ENCODE results near the gene FAM107B. TPM values are rescaled to one million over a fixed set of nuclear protein-coding genes. Genes with fewer than 3 reads are reported as not detected.

Gene FAM107B
- total and polyA plus RNA-seq, 2 donors (not counting 3 experiments of a cell fraction or from before 2014, with no cell fraction given): 39.2 to 176 TPM

DNA sequence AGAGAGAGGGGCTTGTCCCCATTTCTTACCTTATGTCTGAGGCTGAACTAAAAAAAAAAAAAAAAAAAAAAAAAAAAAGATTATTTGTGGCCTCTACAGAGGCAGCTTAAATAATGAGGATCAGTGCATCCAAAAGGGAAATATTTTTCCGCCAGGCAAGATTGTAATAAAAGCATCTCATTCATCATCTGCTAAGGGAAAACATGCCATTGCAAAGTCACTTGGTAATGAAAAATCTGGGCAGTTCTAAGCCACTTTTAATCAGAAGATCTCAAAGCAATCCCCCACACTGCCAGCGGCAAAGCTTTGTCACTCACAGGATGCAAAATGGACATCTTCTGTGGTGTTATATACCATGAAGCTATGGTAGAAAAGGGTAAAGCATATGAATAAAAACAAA, 3.8 kb downstream of the FAM107B start:
- DNase-seq (ENCODE audit: low read depth, low spot score) (no peak), FAIRE-seq (no peak)
- Histone ChIP-seq H3K9me3 (replicated peaks; ENCODE audit: control insufficient read depth, insufficient read depth, low read length) (no peaks in the 10 kb centered on the region), H4K20me1 (replicated peaks; ENCODE audit: control insufficient read depth, extremely low read depth, insufficient read depth, low read length) (no peaks in the 10 kb centered on the region), H3K9ac (replicated peaks; ENCODE audit: extremely low read depth, insufficient read depth, low read length) (no peak overlapping the region), H3K79me2 (ENCODE audit: control insufficient read depth, insufficient read depth, low read length) (no peaks in the 10 kb centered on the region), H3K4me1 (ENCODE audit: control insufficient read depth, extremely low read depth, insufficient read depth, low read length) (no peaks in the 10 kb centered on the region), H3K27me3 (ENCODE audit: control insufficient read depth in 2 of 2, insufficient read depth in 2 of 2, low read length in 2 of 2) (no peaks in the 10 kb centered on the region), H3K4me2 (ENCODE audit: insufficient read depth, low read length) (no peak overlapping the region), H3K4me3 (replicated peaks in 1 of 3; ENCODE audit: insufficient read depth in 1 of 3, low read depth in 1 of 3, low read length in 3 of 3) (no peak overlapping the region), H3K36me3 (ENCODE audit: control insufficient read depth in 2 of 2, extremely low read depth in 1 of 2, insufficient read depth in 2 of 2, low read length in 2 of 2) (no peaks in the 10 kb centered on the region), H3K27ac (ENCODE audit: insufficient read depth, low read depth, low read length) (no peak overlapping the region), H2AFZ (ENCODE audit: low read depth, low read length) (no peak overlapping the region), H3K9me1 (replicated peaks; ENCODE audit: control insufficient read depth, extremely low read depth, insufficient read depth, low read length) (no peaks in the 10 kb centered on the region)
- dilution Hi-C loops (cut with MboI; ENCODE audit: extremely low pct_ligation_motif_present, low sequenced_read_pairs): no loop called here
- CTCF ChIA-PET: interaction anchor here (1.3 kb wide), 1 partner anchor 15 kb away, joined by 5 read pairs; no protein-coding TSS in a partner anchor
- intact Hi-C loops (cut with micrococcal nuclease): no loop called here
- BruUV-seq (replicated peaks): no TSS peak
- POLR2A ChIA-PET: no interaction called here
- no peak for TF ChIP-seq JUN (IDR thresholded peaks at IDR 0.05; ENCODE audit: borderline replicate concordance, insufficient read depth, insufficient read length, low read depth)
- no peak for TF ChIP-seq POLR2A (IDR thresholded peaks at IDR 0.05; ENCODE audit: low read depth, low read length)
- TF ChIP-seq EZH2 (IDR thresholded peaks at IDR 0.05; ENCODE audit: borderline replicate concordance, low read depth, low read length, severe bottlenecking): no peak
- no peak for TF ChIP-seq POLR2AphosphoS5 (IDR thresholded peaks at IDR 0.05; ENCODE audit: insufficient read depth, low read depth, low read length)
- TF ChIP-seq, protein P1, sequence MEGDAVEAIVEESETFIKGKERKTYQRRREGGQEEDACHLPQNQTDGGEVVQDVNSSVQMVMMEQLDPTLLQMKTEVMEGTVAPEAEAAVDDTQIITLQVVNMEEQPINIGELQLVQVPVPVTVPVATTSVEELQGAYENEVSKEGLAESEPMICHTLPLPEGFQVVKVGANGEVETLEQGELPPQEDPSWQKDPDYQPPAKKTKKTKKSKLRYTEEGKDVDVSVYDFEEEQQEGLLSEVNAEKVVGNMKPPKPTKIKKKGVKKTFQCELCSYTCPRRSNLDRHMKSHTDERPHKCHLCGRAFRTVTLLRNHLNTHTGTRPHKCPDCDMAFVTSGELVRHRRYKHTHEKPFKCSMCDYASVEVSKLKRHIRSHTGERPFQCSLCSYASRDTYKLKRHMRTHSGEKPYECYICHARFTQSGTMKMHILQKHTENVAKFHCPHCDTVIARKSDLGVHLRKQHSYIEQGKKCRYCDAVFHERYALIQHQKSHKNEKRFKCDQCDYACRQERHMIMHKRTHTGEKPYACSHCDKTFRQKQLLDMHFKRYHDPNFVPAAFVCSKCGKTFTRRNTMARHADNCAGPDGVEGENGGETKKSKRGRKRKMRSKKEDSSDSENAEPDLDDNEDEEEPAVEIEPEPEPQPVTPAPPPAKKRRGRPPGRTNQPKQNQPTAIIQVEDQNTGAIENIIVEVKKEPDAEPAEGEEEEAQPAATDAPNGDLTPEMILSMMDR (IDR thresholded peaks at IDR 0.05; ENCODE audit: extremely low read depth in 1 of 2, insufficient read depth in 1 of 2, low read depth in 1 of 2, low read length in 2 of 2): no peak
- TF ChIP-seq FOS (IDR thresholded peaks at IDR 0.05; ENCODE audit: borderline replicate concordance, insufficient read depth, low read length): no peak
- TF ChIP-seq, protein P2, sequence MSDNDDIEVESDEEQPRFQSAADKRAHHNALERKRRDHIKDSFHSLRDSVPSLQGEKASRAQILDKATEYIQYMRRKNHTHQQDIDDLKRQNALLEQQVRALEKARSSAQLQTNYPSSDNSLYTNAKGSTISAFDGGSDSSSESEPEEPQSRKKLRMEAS (IDR thresholded peaks at IDR 0.05; ENCODE audit: insufficient read depth, insufficient read length): no peak
- no peak for TF ChIP-seq MYC (IDR thresholded peaks at IDR 0.05; ENCODE audit: low read depth, low read length)

All from endothelial cell of umbilical vein (primary cell).